Heart right ventricle (tissue), 16 donors: ENCODE data around the gene SLC25A15. TPM values are rescaled to one million over a fixed set of nuclear protein-coding genes. Genes with fewer than 3 reads are reported as not detected.
"Not testable (repeated sequence)": the region's sequence is repeated elsewhere in the genome, so short reads cannot be mapped to it uniquely, and the experiment has no call there.

Source experiments
- ATAC-seq, 8 donors: fragments of 200-7000 bp; cut with Tn5 transposase; one replicate each; pipeline ENCODE4 v1.9.1; 2020; ENCODE audit warnings: mild to moderate bottlenecking in 8 of 8, moderate library complexity in 8 of 8, moderate number of reproducible peaks in 1 of 8
- DNase-seq, 2 donors: peaks; one replicate each; pipeline ENCODE4 v3.0.0-alpha.2; 2020
- H3K27ac ChIP-seq, 10 donors: fragments of 200-600 bp; sonication (generic) in 2 of 10; one replicate each; pipeline versions ENCODE4 v1.5.0 to v1.8.0; 2020 to 2022; ENCODE audit warnings: mild to moderate bottlenecking in 3 of 10
- H3K27me3 ChIP-seq, 7 donors: fragments of 200-600 bp; one replicate each; pipeline ENCODE4 v1.8.0; 2021 to 2022; ENCODE audit warnings: mild to moderate bottlenecking in 2 of 7
- H3K36me3 ChIP-seq, 9 donors: fragments of 200-600 bp; sonication (generic) in 1 of 9; one replicate each; pipeline versions ENCODE4 v1.5.0 to v1.8.0; 2020 to 2022; ENCODE audit warnings: mild to moderate bottlenecking in 2 of 9
- H3K4me1 ChIP-seq, 9 donors: fragments of 200-600 bp; sonication (generic) in 1 of 9; one replicate each; pipeline versions ENCODE4 v1.5.0 to v1.8.0; 2020 to 2022; ENCODE audit warnings: mild to moderate bottlenecking in 4 of 9
- H3K4me3 ChIP-seq, 10 donors: fragments of 200-600 bp; sonication (generic) in 2 of 10; one replicate each; pipeline versions ENCODE4 v1.5.0 to v1.8.0; 2020 to 2022; ENCODE audit warnings: mild to moderate bottlenecking in 7 of 10, moderate library complexity in 2 of 10
- H3K9me3 ChIP-seq, 11 donors: fragments of 200-600 bp in 10 of 11; sonication (generic) in 2 of 11; one replicate each; pipeline versions ENCODE4 v1.5.0 to v1.8.0; 2013 to 2022; ENCODE audit warnings: mild to moderate bottlenecking in 2 of 11, control low read depth in 1 of 11, moderate library complexity in 1 of 11
- CTCF ChIP-seq, 9 donors: fragments of 200-600 bp; sonication (generic) in 2 of 9; IDR thresholded peaks; one replicate each; pipeline versions ENCODE4 v1.5.0 to v1.8.0; 2021 to 2022; ENCODE audit warnings: antibody characterized with exemption in 9 of 9, mild to moderate bottlenecking in 5 of 9, moderate library complexity in 1 of 9
- WGBS, 2 donors: extraction: QIAGEN DNeasy Blood & Tissue Kit; methylation state at CpG; one replicate each; pipeline ENCODE4 v1.1.7; 2013; ENCODE audit warnings: inconsistent platforms in 1 of 2; 5-methylcytosine and 5-hydroxymethylcytosine counted together
- intact Hi-C, 10 donors: fragments of 100-400 bp; cut with DNase I; formaldehyde crosslinking; loops; one replicate each; pipeline versions ENCODE4 v1.11.1 to v1.14.2; 2022
- polyA plus RNA-seq, 2 donors: library from polyadenylated mRNA; stranded (reverse); fragments of 200-250 nt; gene quantifications; one replicate each; pipeline ENCODE4 v1.2.3, GENCODE V29; 2013
- total RNA-seq, 10 donors: library from RNA; stranded (reverse); fragmentation: NEBNext Ultra II Directional in 3 of 10; extraction: Animal tissue kit (Norgen Biotek cat#: 25700) in 3 of 10; gene quantifications; one replicate each; pipeline versions ENCODE4 v1.2.1 to v1.2.4, GENCODE V29; 2021 to 2023
- donor health status: Arrhythmogenic right ventricular cardiomyopathy.
- donor health status: ischemic (EF 13 %, LVEDD 7.1; RV severe dilation, severe dysfunction).
- donor health status: healthy with polysubstance abuse.
- donor health status: DM: no; HTN: yes; CAD: no.
- donor health status: DM: no; HTN: no; CAD: no.
- donor health status: ischemic (EF 25% LVEDD 6.9; RV normal size, moderate dysfunction).
- donor health status: ischemic (EF 25% LVEDD 5.7; RV mildly dilated, moderate dysfunction).
- donor health status: healthy.
- donor health status: DM: yes; HTN: yes; CAD: no.
- donor health status: Ischemic cardiomyopathy.
- donor health status: ischemic (EF 35%, LVEDD 5.7; RV mildly dilated, moderate dysfunction).
- donor health status: nonischemic (EF 11% LVEDD 7.7; RV severe dilation, severe dysfunction).
- donor health status: DM: yes; HTN: yes; CAD: no.
- donor health status: PGD.
- donor health status: ischemic (EF 29% LVEDD 5.4; RV normal size, mild dysfunction).
- donor health status: nonischemic (EF 23%, LVEDD 6.1; RV moderate dilation, normal function).

The SLC25A15 gene
- total and polyA plus RNA-seq, 12 donors: 0.73 to 6.0 (median 4.7) TPM

GRCh38 chr13:40781717-40782116 lies 7.7 kb upstream of the SLC25A15 start:
- no peak overlapping the region for H3K4me3 ChIP-seq
- intact Hi-C loops: loop anchor here in 1 of 10 donors (10.0 kb wide), 1 partner anchor 283 kb away; the partner anchor contains the start of gene WBP4
- no peaks in the 10 kb centered on the region for H3K9me3 ChIP-seq
- H3K27me3 ChIP-seq: no peaks in the 10 kb centered on the region
- H3K27ac ChIP-seq: no peak overlapping the region
- H3K4me1 ChIP-seq: peaks cover 0 to 16% (median 0%) of the 10 kb centered on the region in 9 donors
- TF ChIP-seq CTCF (IDR thresholded peaks at IDR 0.05): no peak
- 85 to 93% methylated on average over 11 of the region's 11 CpGs for WGBS, 2 donors
- no peaks in the 10 kb centered on the region for H3K36me3 ChIP-seq
- ATAC-seq (no peak), DNase-seq (no peak)

GRCh38 chr13:40782971-40783370 lies 6.4 kb upstream of the SLC25A15 start:
- 95 to 98% methylated on average over 1 of the region's 1 CpG for WGBS, 2 donors
- not testable (repeated sequence) for DNase-seq, ATAC-seq, H3K27ac ChIP-seq, H3K4me1 ChIP-seq, H3K36me3 ChIP-seq, H3K9me3 ChIP-seq, H3K4me3 ChIP-seq, H3K27me3 ChIP-seq
- intact Hi-C loops: loop anchor here in 1 of 10 donors (10.0 kb wide), 1 partner anchor 282 kb away; the partner anchor contains the start of gene WBP4

GRCh38 chr13:40784540-40784939 lies 4.9 kb upstream of the SLC25A15 start:
- H3K36me3 ChIP-seq: no peaks in the 10 kb centered on the region
- TF ChIP-seq CTCF (IDR thresholded peaks at IDR 0.05): no peak
- H3K27me3 ChIP-seq: no peaks in the 10 kb centered on the region
- H3K4me1 ChIP-seq: peaks cover 0 to 11% (median 3%) of the 10 kb centered on the region in 9 donors
- H3K4me3 ChIP-seq: no peak overlapping the region
- no peaks in the 10 kb centered on the region for H3K9me3 ChIP-seq
- WGBS, 2 donors: 80 to 81% methylated on average over 4 of the region's 4 CpGs
- no peak overlapping the region for H3K27ac ChIP-seq
- ATAC-seq (no peak), DNase-seq (no peak)
- intact Hi-C loops: loop anchor here in 1 of 10 donors (10.0 kb wide), 1 partner anchor 280 kb away; the partner anchor contains the start of gene WBP4

- WGBS, 2 donors: 86 to 96% methylated on average over 4 of the region's 4 CpGs
- H3K27me3 ChIP-seq: no peaks in the 10 kb centered on the region
- H3K27ac ChIP-seq: no peak overlapping the region
- H3K4me3 ChIP-seq: no peak overlapping the region
- intact Hi-C loops: loop anchor here in 3 of 10 donors (5.0 to 10.0 kb wide), 3 partner anchors 136 to 278 kb away; partner anchors contain the start of gene WBP4 (in 1 of the 3)
- H3K36me3 ChIP-seq: no peaks in the 10 kb centered on the region
- ATAC-seq (no peak), DNase-seq (no peak)
- H3K9me3 ChIP-seq: no peaks in the 10 kb centered on the region
- peaks cover 0 to 19% (median 10%) of the 10 kb centered on the region in 9 donors for H3K4me1 ChIP-seq
- TF ChIP-seq CTCF (IDR thresholded peaks at IDR 0.05): no peak
These were observed 2.8 kb upstream of the SLC25A15 start for GRCh38 chr13:40786568-40786996.

GRCh38 chr13:40787062-40787461 lies 2.3 kb upstream of the SLC25A15 start:
- no peaks in the 10 kb centered on the region for H3K36me3 ChIP-seq
- no peak overlapping the region for H3K4me3 ChIP-seq
- no peaks in the 10 kb centered on the region for H3K9me3 ChIP-seq
- no peak for ATAC-seq
- TF ChIP-seq CTCF (IDR thresholded peaks at IDR 0.05): no peak
- 62 to 64% methylated on average over 5 of the region's 5 CpGs for WGBS, 2 donors
- H3K27me3 ChIP-seq: no peaks in the 10 kb centered on the region
- no peak for DNase-seq
- H3K4me1 ChIP-seq: peaks cover 0 to 19% (median 10%) of the 10 kb centered on the region in 9 donors
- no peak overlapping the region for H3K27ac ChIP-seq
- intact Hi-C loops: loop anchor here in 3 of 10 donors (5.0 to 10.0 kb wide), 3 partner anchors 135 to 278 kb away; partner anchors contain the start of gene WBP4 (in 1 of the 3)

- peak in 1 of 8 donors; percentile 14 for ATAC-seq
- Histone ChIP-seq H3K27ac (peak overlapping the region; percentile 1 to 92 (median 84)), H3K4me3 (peak overlapping the region; percentile 42 to 85 (median 70)), H3K4me1 (peaks cover 0 to 19% (median 10%) of the 10 kb centered on the region in 9 donors)
- intact Hi-C loops: loop anchor here in 4 of 10 donors (1.0 to 10.0 kb wide), 4 partner anchors 17 to 276 kb away; partner anchors contain the start of genes MRPS31 (in 1 of the 4) and WBP4 (in 1 of the 4)
- not testable (repeated sequence) for H3K9me3 ChIP-seq, DNase-seq, H3K27me3 ChIP-seq, H3K36me3 ChIP-seq
- 64 to 66% methylated on average over 18 of the region's 18 CpGs for WGBS, 2 donors
These were observed 704 bp upstream of the SLC25A15 start for GRCh38 chr13:40788540-40789274.
